Epithelial cell of esophagus (primary cell): ENCODE measurements around the gene UQCC5.

Experiments used
- DNase-seq: peaks from one replicate; pipeline ENCODE4 v3.0.0; 2010; ENCODE audit warnings: low read depth
- H3K4me3 ChIP-seq: 2 replicates; pipeline ENCODE4 v1.5.1; 2011; ENCODE audit warnings: mild to moderate bottlenecking, low read length, control low read depth
- CTCF ChIP-seq: IDR thresholded peaks from 2 replicates; pipeline ENCODE4 v1.5.1; 2011; ENCODE audit warnings: low read depth, mild to moderate bottlenecking, low read length, control low read depth, inconsistent platforms; ENCODE audit not compliant: insufficient read depth; ENCODE audit errors: missing control alignments

Gene UQCC5

GRCh38 chr3:52537726-52538421, 1.5 kb downstream of the UQCC5 start:
- H3K4me3 ChIP-seq, result peak overlapping the region; percentile 88
- DNase-seq, result no peak
- TF ChIP-seq CTCF, result no peak

- H3K4me3 ChIP-seq, result no peak overlapping the region
- no peak for TF ChIP-seq CTCF
- no peak for DNase-seq
Observed at GRCh38 chr3:52539010-52539653, 2.7 kb downstream of the UQCC5 start.

- no peak for DNase-seq
- no peak for TF ChIP-seq CTCF
- H3K4me3 ChIP-seq, result no peak overlapping the region
Observed at GRCh38 chr3:52541050-52541449, 4.6 kb downstream of the UQCC5 start.

- no peak overlapping the region for H3K4me3 ChIP-seq
- no peak for TF ChIP-seq CTCF
- no peak for DNase-seq
Observed at GRCh38 chr3:52544937-52545336, 8.5 kb downstream of the UQCC5 start.

GRCh38 chr3:52546111-52546901, 9.9 kb downstream of the UQCC5 start:
- no peak for TF ChIP-seq CTCF
- DNase-seq, result no peak

GRCh38 chr3:52547143-52547542, 10.7 kb downstream of the UQCC5 start:
- no peak for TF ChIP-seq CTCF
- no peak for DNase-seq
- no peak overlapping the region for H3K4me3 ChIP-seq

More at GRCh38 chr3:52546111-52546901, 9.9 kb downstream of the UQCC5 start:
- no peak overlapping the region for H3K4me3 ChIP-seq

GRCh38 chr3:52551118-52551517, 14.7 kb downstream of the UQCC5 start:
- TF ChIP-seq CTCF, result no peak
- no peak overlapping the region for H3K4me3 ChIP-seq
- no peak for DNase-seq
